ENCODE data around the gene CNTNAP4. TPM values are rescaled to one million over a fixed set of nuclear protein-coding genes. Genes with fewer than 3 reads are reported as not detected.

The CNTNAP4 gene
- polyA plus RNA-seq, 1 donor from 2014 or later = 75.8 TPM

- no peak for TF ChIP-seq CTCF (IDR thresholded peaks at IDR 0.05; ENCODE audit: poor library complexity, severe bottlenecking)
- TF ChIP-seq SMC3 (conservative IDR thresholded peaks at IDR 0.05; ENCODE audit: poor library complexity) = no peak
Observed at GRCh38 chr16:76351441-76351840, 74.2 kb downstream of the CNTNAP4 start (continued).

- no peak overlapping the region for H3K9ac ChIP-seq (ENCODE audit: low read length)
Observed at GRCh38 chr16:76360404-76360803, 83.2 kb downstream of the CNTNAP4 start.

More at GRCh38 chr16:76360404-76360803, 83.2 kb downstream of the CNTNAP4 start:
- Histone ChIP-seq H2AFZ (ENCODE audit: low read depth, low read length) (no peak overlapping the region), H3K9me2 (ENCODE audit: insufficient read depth, low read length) (no peaks in the 10 kb centered on the region), H3K27me3 (ENCODE audit: insufficient read depth, low read depth, low read length) (no peaks in the 10 kb centered on the region), H3K27ac (ENCODE audit: low read length) (no peak overlapping the region), H3K36me3 (ENCODE audit: insufficient read depth, low read length) (no peaks in the 10 kb centered on the region), H3K9me3 (ENCODE audit: low read length) (no peaks in the 10 kb centered on the region), H3F3A (ENCODE audit: insufficient read depth, low read length, poor library complexity, severe bottlenecking) (no peaks in the 10 kb centered on the region), H3K79me2 (replicated peaks; ENCODE audit: insufficient read depth, low read length) (no peaks in the 10 kb centered on the region), H3K4me3 (ENCODE audit: low read length) (no peak overlapping the region), H4K20me1 (ENCODE audit: insufficient read depth) (no peaks in the 10 kb centered on the region), H3K4me2 (ENCODE audit: low read length) (no peak overlapping the region)
- TF ChIP-seq RAD21 (conservative IDR thresholded peaks at IDR 0.05) (no peak), MXI1 (conservative IDR thresholded peaks at IDR 0.05; ENCODE audit: poor library complexity, severe bottlenecking) (no peak), REST (IDR thresholded peaks at IDR 0.05; ENCODE audit: borderline replicate concordance) (no peak), EZH2 (IDR thresholded peaks at IDR 0.05; ENCODE audit: borderline replicate concordance, insufficient read depth, low read length, poor library complexity, severe bottlenecking) (no peak), CTCF (IDR thresholded peaks at IDR 0.05; ENCODE audit: poor library complexity, severe bottlenecking) (no peak), TAF1 (IDR thresholded peaks at IDR 0.05; ENCODE audit: low read depth) (no peak), EP300 (conservative IDR thresholded peaks at IDR 0.05; ENCODE audit: poor library complexity, severe bottlenecking) (peak; percentile 50), POLR2AphosphoS5 (IDR thresholded peaks at IDR 0.05) (peak; percentile 67), SMC3 (conservative IDR thresholded peaks at IDR 0.05; ENCODE audit: poor library complexity) (no peak)

Data from neural cell (in vitro differentiated cells).